Astrocyte of the spinal cord (primary cell): ENCODE data around the gene AFDN.

Experiments used
- DNase-seq: peaks from one replicate; pipeline ENCODE4 v3.0.0; 2011; ENCODE audit warnings: low read depth, low spot score
- H3K4me3 ChIP-seq: 2 replicates; pipeline ENCODE4 v1.5.1; 2011; ENCODE audit warnings: low read depth, mild to moderate bottlenecking, low read length, moderate library complexity
- CTCF ChIP-seq: IDR thresholded peaks from 2 replicates; pipeline ENCODE4 v1.5.1; 2012; ENCODE audit warnings: low read depth, mild to moderate bottlenecking, low read length, inconsistent platforms
- in situ Hi-C: cut with HindIII; loops from 2 replicates; pipeline ENCODE4 v1.10.0; 2017; ENCODE audit warnings: low sequenced_read_pairs

The AFDN gene

GRCh38 chr6:167995302-167995701 is 168.6 kb downstream of the AFDN start:
- no peak overlapping the region for H3K4me3 ChIP-seq
- no peak for TF ChIP-seq CTCF
- no peak for DNase-seq
- in situ Hi-C loops: no loop called here

GRCh38 chr6:167995731-167996151 is 169.0 kb downstream of the AFDN start:
- TF ChIP-seq CTCF: no peak
- no peak overlapping the region for H3K4me3 ChIP-seq
- in situ Hi-C loops: no loop called here
- no peak for DNase-seq

GRCh38 chr6:167996424-167997199 is 169.9 kb downstream of the AFDN start:
- no peak for TF ChIP-seq CTCF
- in situ Hi-C loops: no loop called here
- no peak for DNase-seq
- no peak overlapping the region for H3K4me3 ChIP-seq

- no peak for TF ChIP-seq CTCF
- DNase-seq: no peak
- in situ Hi-C loops: no loop called here
- H3K4me3 ChIP-seq: no peak within 1 kb of the TSS
These were observed 170.9 kb downstream of the AFDN start, which contains the start of gene KIF25 for GRCh38 chr6:167997642-167998041. TSS of gene KIF25 (plus strand) at chr6:167997671. CDS start at chr6:168029586, 31,915 bp downstream.

- in situ Hi-C loops: no loop called here
- no peak overlapping the region for H3K4me3 ChIP-seq
- no peak for TF ChIP-seq CTCF
- no peak for DNase-seq
These were observed 171.5 kb downstream of the AFDN start for GRCh38 chr6:167998215-167998614.

- in situ Hi-C loops: no loop called here
- no peak overlapping the region for H3K4me3 ChIP-seq
- TF ChIP-seq CTCF: no peak
- no peak for DNase-seq
These were observed 173.7 kb downstream of the AFDN start for GRCh38 chr6:168000198-168001028.
